Lower leg skin (tissue), 3 donors: Measurements from ENCODE around the gene EPB42.
"Not testable (repeated sequence)": the region's sequence is repeated elsewhere in the genome, so short reads cannot be mapped to it uniquely, and the experiment has no call there.

ENCODE experiments used
- POLR2A ChIP-seq, 2 donors: fragments of 450-650 bp; IDR thresholded peaks; one replicate each; pipeline ENCODE4 v1.6.1; 2016 to 2017; ENCODE audit warnings: antibody characterized with exemption in 2 of 2, mild to moderate bottlenecking in 1 of 2, moderate library complexity in 1 of 2
- TF ChIP-seq, protein P1 (sequence below), 3 donors: fragments of 450-650 bp; IDR thresholded peaks; one replicate each; pipeline ENCODE4 v1.5.1; 2016; ENCODE audit warnings: antibody characterized with exemption in 3 of 3, mild to moderate bottlenecking in 3 of 3, moderate library complexity in 2 of 3

DNA sequence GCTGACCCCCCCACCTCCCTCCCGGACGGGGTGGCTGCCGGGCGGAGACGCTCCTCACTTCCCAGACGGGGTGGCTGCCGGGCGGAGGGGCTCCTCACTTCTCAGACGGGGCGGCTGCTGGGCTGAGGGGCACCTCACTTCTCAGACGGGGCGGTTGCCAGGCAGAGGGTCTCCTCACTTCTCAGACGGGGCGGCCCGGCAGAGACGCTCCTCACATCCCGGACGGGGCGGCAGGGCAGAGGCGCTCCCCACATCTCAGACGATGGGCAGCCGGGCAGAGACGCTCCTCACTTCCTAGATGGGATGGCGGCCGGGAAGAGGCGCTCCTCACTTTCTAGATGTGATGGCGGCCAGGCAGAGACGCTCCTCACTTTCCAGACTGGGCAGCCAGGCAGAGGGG is 53.6 kb downstream of the EPB42 start:
- TF ChIP-seq, protein P1, sequence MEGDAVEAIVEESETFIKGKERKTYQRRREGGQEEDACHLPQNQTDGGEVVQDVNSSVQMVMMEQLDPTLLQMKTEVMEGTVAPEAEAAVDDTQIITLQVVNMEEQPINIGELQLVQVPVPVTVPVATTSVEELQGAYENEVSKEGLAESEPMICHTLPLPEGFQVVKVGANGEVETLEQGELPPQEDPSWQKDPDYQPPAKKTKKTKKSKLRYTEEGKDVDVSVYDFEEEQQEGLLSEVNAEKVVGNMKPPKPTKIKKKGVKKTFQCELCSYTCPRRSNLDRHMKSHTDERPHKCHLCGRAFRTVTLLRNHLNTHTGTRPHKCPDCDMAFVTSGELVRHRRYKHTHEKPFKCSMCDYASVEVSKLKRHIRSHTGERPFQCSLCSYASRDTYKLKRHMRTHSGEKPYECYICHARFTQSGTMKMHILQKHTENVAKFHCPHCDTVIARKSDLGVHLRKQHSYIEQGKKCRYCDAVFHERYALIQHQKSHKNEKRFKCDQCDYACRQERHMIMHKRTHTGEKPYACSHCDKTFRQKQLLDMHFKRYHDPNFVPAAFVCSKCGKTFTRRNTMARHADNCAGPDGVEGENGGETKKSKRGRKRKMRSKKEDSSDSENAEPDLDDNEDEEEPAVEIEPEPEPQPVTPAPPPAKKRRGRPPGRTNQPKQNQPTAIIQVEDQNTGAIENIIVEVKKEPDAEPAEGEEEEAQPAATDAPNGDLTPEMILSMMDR (IDR thresholded peaks at IDR 0.05): not testable (repeated sequence)
- TF ChIP-seq POLR2A (IDR thresholded peaks at IDR 0.05): not testable (repeated sequence)
